GM06990 (cell line): Measurements from ENCODE around the gene AZIN2.
A peak's percentile ranks its signal among the peaks of the same experiment; 100 is the strongest.

ENCODE experiments used
- DNase-seq: peaks from one replicate; pipeline ENCODE4 v3.0.0-alpha.2; 2011; ENCODE audit not compliant: insufficient read length; ENCODE audit errors: extremely low read depth
- H3K27me3 ChIP-seq: replicated peaks from 2 replicates; pipeline ENCODE4 v1.6.0; 2011; ENCODE audit warnings: low read length; ENCODE audit not compliant: control insufficient read depth, insufficient read depth
- H3K36me3 ChIP-seq: 2 replicates; pipeline ENCODE4 v1.5.1; 2011; ENCODE audit warnings: low read length; ENCODE audit not compliant: control insufficient read depth, insufficient read depth
- H3K4me3 ChIP-seq: replicated peaks from 2 replicates; pipeline ENCODE4 v1.5.1; 2011; ENCODE audit warnings: low read depth, mild to moderate bottlenecking, control low read depth, low read length
- CTCF ChIP-seq: IDR thresholded peaks from 2 replicates; pipeline ENCODE4 v1.5.1; 2011; ENCODE audit warnings: low read length, control low read depth, mild to moderate bottlenecking, inconsistent platforms; ENCODE audit not compliant: insufficient read depth, poor library complexity, severe bottlenecking

The AZIN2 gene

GRCh38 chr1:33117440-33118085 is 36.6 kb downstream of the AZIN2 start:
- no peak for TF ChIP-seq CTCF

GRCh38 chr1:33118274-33118673 is 37.3 kb downstream of the AZIN2 start:
- TF ChIP-seq CTCF, result no peak

More at GRCh38 chr1:33117440-33118085, 36.6 kb downstream of the AZIN2 start:
- Histone ChIP-seq H3K4me3 (no peak overlapping the region), H3K36me3 (no peaks in the 10 kb centered on the region), H3K27me3 (no peaks in the 10 kb centered on the region)
- DNase-seq, result no peak

GRCh38 chr1:33119050-33119449 is 38.1 kb downstream of the AZIN2 start:
- Histone ChIP-seq H3K27me3 (no peaks in the 10 kb centered on the region), H3K36me3 (no peaks in the 10 kb centered on the region), H3K4me3 (no peak overlapping the region)
- no peak for DNase-seq
- TF ChIP-seq CTCF, result no peak

More at GRCh38 chr1:33118274-33118673, 37.3 kb downstream of the AZIN2 start:
- no peak overlapping the region for H3K4me3 ChIP-seq
- no peaks in the 10 kb centered on the region for H3K27me3 ChIP-seq
- DNase-seq, result no peak
- no peaks in the 10 kb centered on the region for H3K36me3 ChIP-seq

- peak; percentile 71 for DNase-seq
- peak; percentile 36 for TF ChIP-seq CTCF
- Histone ChIP-seq H3K36me3 (no peaks in the 10 kb centered on the region), H3K27me3 (no peaks in the 10 kb centered on the region), H3K4me3 (peak overlapping the region; percentile 11; the same call in 1 of the 2 replicates)
Measured at GRCh38 chr1:33119532-33120217, 38.7 kb downstream of the AZIN2 start.

GRCh38 chr1:33120436-33121231 is 39.7 kb downstream of the AZIN2 start:
- no peaks in the 10 kb centered on the region; the same call in 1 of the 2 replicates for H3K36me3 ChIP-seq
- DNase-seq, result peak; percentile 58
- TF ChIP-seq CTCF, result no peak
- no peak overlapping the region; the same call in none of the 2 replicates for H3K4me3 ChIP-seq
- no peaks in the 10 kb centered on the region for H3K27me3 ChIP-seq
